ENCODE measurements around the gene LGALS9C.
"Not testable (repeated sequence)": the region's sequence is repeated elsewhere in the genome, so short reads cannot be mapped to it uniquely, and the experiment has no call there.

The LGALS9C gene

GRCh38 chr17:18478362-18478761, 1.8 kb downstream of the LGALS9C start:
- in situ Hi-C loops (cut with HindIII; ENCODE audit: low sequenced_read_pairs) = not testable (repeated sequence)

GRCh38 chr17:18478977-18479595, 2.5 kb downstream of the LGALS9C start:
- in situ Hi-C loops (cut with HindIII; ENCODE audit: low sequenced_read_pairs) = not testable (repeated sequence)

DNA sequence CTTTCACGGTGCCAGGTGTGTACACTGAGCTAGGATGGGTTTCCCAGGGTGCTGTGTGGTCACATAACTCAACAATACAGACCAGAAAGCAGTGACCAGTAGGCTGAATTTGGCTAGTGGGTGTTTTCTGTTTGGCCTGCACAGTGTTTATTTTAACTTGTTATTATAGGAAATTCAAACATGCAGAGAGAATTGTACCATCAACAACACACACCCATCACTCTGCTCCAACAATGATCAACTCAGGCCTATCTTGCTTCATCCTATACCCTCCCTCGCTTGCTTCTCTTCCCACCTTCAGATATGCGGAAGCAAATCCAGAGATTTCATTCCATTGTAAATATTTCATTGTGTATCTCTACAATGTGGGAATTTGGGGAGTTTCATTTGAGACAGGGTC, 5.2 kb downstream of the LGALS9C start:
- in situ Hi-C loops (cut with HindIII; ENCODE audit: low sequenced_read_pairs) = not testable (repeated sequence)

- in situ Hi-C loops (cut with HindIII; ENCODE audit: low sequenced_read_pairs) = not testable (repeated sequence)
These were observed 9.4 kb downstream of the LGALS9C start for GRCh38 chr17:18485936-18486464.

DNA sequence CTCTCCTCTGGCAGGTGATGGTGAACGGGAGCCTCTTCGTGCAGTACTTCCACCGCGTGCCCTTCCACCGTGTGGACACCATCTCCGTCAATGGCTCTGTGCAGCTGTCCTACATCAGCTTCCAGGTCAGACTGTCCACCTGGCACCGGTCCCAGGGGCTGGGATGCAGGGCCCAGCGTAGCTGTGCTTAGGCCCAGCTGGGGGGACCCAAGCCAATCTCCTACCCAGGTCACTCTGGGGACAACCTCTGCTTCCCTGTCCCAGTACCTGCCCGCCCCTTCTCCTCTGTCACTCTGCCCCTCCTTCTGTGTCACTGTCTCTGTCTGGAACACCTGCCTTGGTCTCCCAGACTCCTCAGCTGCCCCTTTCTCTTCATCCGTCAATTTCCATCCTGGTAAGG, 11.0 kb downstream of the LGALS9C start:
- in situ Hi-C loops (cut with HindIII; ENCODE audit: low sequenced_read_pairs) = not testable (repeated sequence)

- in situ Hi-C loops (cut with HindIII; ENCODE audit: low sequenced_read_pairs) = not testable (repeated sequence)
These were observed 12.0 kb downstream of the LGALS9C start for GRCh38 chr17:18488622-18489021.

DNA sequence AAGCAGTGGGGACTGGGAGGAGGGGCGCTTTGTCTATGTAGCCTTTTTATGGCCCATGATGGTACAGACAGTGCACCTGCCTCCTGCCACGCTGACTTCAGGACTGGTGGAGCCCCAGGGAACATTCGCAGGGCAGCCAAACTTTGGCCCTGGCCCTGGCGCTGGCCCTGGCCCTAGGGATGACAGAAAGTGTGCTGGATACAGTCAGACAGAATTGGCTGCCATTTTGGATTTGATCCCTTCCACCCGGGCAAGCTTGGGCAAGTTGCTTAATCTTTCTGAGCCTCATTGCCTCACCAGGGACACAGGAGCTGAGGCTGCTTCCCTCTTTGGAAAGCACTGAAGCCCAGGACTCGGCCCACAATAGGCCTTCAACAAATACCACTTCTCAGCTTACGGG, 13.4 kb downstream of the LGALS9C start:
- in situ Hi-C loops (cut with HindIII; ENCODE audit: low sequenced_read_pairs) = not testable (repeated sequence)

DNA sequence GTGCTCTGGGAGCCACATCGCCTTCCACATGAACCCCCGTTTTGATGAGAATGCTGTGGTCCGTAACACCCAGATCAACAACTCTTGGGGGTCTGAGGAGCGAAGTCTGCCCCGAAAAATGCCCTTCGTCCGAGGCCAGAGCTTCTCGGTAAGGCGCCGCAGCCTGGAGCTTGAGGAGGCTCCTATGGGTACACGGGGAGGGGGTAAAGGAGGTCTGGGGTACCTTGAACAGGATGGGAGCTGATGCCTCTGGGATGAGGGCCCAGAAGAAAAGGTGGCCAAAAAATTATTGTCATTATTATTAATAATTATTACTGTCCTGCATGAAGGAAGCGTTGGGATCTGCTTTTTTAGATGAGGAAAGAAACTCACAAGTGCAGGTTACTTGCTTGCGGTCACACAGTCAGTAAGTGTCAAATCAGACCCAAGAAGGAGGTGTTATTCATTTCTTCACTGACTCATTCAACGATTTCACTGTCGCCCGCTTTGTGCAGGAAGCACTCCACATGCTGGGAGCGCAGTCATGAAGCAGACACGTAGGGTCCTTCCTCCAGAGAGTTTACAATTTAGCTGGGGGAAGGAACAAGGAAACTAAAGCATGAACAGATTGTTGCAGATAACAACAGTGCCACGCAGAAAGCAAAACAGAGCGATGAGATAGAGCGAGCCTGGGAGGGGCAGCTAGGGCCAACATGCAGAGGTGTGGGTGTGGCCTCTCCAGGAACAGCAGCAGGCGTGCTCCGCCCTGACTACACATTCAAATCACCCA, 16.3 kb downstream of the LGALS9C start:
- in situ Hi-C loops (cut with HindIII; ENCODE audit: low sequenced_read_pairs) = not testable (repeated sequence)

- in situ Hi-C loops (cut with HindIII; ENCODE audit: low sequenced_read_pairs) = not testable (repeated sequence)
These were observed 17.7 kb downstream of the LGALS9C start for GRCh38 chr17:18494250-18494768.

GRCh38 chr17:18497044-18497443, 20.5 kb downstream of the LGALS9C start:
- in situ Hi-C loops (cut with HindIII; ENCODE audit: low sequenced_read_pairs) = not testable (repeated sequence)

DNA sequence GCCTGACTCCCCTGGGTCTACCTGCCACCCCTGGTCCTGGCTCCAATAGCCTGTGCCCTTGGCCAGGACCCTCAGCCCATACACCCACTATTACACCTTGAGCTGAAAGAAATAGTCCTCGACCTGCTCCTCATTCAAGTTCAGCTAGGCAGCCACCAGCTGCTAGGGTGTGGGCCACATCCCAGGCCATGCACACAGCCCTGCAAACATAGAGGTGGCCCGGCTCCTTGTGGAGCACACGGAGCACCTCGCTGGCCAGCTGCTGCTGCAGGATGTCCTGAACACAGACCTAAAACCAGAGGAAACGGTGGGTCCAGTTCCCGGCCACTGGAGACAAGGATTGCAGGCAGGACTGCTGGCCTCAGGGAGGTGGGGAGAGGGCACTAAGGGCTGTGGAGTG, 22.5 kb downstream of the LGALS9C start:
- in situ Hi-C loops (cut with HindIII; ENCODE audit: low sequenced_read_pairs) = not testable (repeated sequence)

- in situ Hi-C loops (cut with HindIII; ENCODE audit: low sequenced_read_pairs) = not testable (repeated sequence)
These were observed 23.2 kb downstream of the LGALS9C start for GRCh38 chr17:18499756-18500155.

DNA sequence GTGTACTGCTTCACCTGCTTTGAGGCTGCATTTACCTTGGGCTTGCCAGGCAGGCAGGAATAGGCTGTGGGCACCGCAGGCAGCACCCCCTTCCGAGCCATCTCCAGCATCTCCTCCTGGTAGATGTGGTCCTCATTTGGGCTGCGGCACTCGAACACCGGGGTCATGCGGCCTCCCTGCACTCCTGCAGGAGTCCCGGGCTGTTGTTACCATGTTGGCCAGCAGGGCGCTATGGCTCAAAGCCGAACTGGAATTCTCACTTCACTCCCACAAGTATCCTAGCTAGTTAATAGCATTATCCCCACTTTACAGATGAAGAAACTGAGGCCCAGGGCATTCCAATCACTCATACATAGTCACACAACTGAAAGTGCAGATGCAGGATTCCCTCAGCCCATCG, 23.7 kb downstream of the LGALS9C start:
- in situ Hi-C loops (cut with HindIII; ENCODE audit: low sequenced_read_pairs) = not testable (repeated sequence)

- in situ Hi-C loops (cut with HindIII; ENCODE audit: low sequenced_read_pairs) = not testable (repeated sequence)
These were observed 24.2 kb downstream of the LGALS9C start for GRCh38 chr17:18500816-18501215.

GRCh38 chr17:18503221-18503620, 26.6 kb downstream of the LGALS9C start:
- in situ Hi-C loops (cut with HindIII; ENCODE audit: low sequenced_read_pairs) = not testable (repeated sequence)

DNA sequence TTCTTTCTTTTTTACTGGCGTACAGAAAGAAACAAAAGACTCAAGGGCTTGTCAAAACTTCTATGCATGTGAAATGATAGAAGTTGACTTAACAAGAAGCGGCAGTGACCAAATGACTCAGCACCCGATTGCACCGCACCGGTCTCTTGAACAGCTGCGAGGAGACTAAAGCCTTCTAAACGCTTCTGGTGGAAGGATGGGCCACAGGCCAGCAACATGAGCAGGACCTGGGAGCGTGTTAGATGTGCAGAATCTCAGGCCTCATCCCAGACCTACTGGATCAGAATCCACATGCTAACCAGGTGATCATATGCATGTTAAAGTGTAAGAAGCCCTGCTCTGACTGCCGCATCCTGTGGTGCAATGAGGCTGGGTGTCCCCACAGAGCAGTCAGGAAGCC, 31.1 kb downstream of the LGALS9C start:
- in situ Hi-C loops (cut with HindIII; ENCODE audit: low sequenced_read_pairs) = not testable (repeated sequence)

DNA sequence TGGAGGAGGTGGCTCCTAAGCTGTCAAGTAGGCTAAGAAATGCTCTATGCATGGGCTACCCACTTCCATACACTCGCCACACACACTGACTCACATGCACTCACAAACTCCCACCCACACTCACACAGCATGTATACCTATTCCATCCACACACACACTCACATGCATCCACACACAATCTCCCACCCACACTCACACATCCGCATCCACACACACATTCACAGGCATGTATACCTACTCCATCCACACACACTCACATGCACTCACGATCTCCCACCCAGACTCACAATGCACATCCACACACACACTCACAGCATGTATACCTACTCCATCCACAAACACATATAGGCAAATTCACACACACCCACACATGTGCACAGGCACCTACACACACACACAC, 32.1 kb downstream of the LGALS9C start:
- in situ Hi-C loops (cut with HindIII; ENCODE audit: low sequenced_read_pairs) = not testable (repeated sequence)

DNA sequence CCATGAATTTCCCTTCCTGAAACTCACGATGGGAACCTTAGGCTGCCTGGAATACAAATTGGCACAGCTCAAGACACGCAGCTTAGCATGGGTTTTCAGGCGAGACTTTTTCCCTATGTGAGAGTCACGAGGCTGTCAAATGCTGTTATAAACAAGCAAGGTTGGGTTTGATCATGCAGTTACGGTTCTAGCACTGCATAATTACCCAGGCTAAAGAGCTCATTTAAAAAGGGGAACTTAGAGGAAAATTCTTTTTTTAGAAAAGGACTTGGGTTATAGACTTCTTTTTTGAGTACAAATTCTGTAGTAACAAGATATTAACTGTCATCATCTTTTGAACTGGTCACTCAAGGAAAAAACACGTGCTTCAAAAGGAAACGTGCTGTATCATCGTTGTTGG, 44.5 kb downstream of the LGALS9C start:
- in situ Hi-C loops (cut with HindIII; ENCODE audit: low sequenced_read_pairs) = not testable (repeated sequence)

DNA sequence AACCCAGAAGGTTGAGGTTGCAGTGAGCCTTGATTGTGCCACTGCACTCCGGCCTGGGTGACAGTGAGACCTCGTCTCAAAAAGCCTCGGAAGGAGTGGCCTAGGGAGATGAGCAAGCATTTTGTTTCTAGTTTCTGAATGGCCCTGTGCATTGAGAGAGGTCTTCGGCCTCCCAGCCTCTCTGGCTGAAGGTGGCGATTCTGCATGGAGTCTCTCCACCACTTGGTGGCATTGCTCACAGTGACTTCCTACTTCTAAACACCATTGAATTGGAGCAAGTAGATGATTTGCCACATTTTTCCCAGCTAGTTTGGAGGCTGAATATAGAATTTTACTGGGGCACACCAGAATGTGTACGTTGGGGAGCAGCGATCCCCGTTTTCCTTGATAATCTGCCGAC, 48.4 kb downstream of the LGALS9C start:
- in situ Hi-C loops (cut with HindIII; ENCODE audit: low sequenced_read_pairs) = not testable (repeated sequence)

- in situ Hi-C loops (cut with HindIII; ENCODE audit: low sequenced_read_pairs) = not testable (repeated sequence)
These were observed 49.7 kb downstream of the LGALS9C start for GRCh38 chr17:18526168-18526800.

DNA sequence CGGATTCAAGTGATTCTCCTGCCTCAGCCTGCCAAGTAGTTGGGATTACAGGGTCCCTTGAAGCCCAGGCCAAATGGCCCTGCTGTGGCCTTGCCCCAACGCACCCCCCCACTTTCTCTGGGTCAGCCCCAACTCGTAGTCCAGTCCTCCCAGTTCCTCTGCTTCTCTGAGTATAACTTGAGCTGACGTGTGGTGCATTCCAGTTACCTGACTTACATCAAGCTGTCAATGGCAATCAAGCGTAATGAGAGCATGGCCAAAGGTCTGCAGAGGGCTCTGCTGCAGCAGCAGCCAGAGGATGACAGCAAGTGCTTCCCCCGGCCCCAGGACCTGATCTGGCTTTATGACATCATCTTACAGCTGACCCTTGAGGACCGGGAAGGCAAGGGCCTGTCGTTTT, 50.8 kb downstream of the LGALS9C start:
- in situ Hi-C loops (cut with HindIII; ENCODE audit: low sequenced_read_pairs) = not testable (repeated sequence)
